MCF 10A (cell line): ENCODE measurements around the gene CELSR1. TPM values are rescaled to one million over a fixed set of nuclear protein-coding genes. Genes with fewer than 3 reads are reported as not detected.

Source experiments
- BruUV-seq: library from RNA; stranded (reverse); fragments of 400-500 nt; replicated peaks from 2 replicates; lab custom pipeline; 2021; lab: Mats Ljungman, UMichigan
- CTCF ChIA-PET: fragments of 300-600 bp; sonication (Branson Sonifier 250); formaldehyde crosslinking; extraction: SDS; loops from one replicate; lab custom pipeline; 2021; ENCODE audit warnings: antibody characterized with exemption, inconsistent platforms; lab: Yijun Ruan, JAX
- POLR2A ChIA-PET: fragments of 300-600, 350-650 bp; sonication (Branson Sonifier 250); formaldehyde crosslinking; extraction: SDS; loops from one replicate; lab custom pipeline; 2020; ENCODE audit warnings: antibody characterized with exemption, inconsistent platforms; lab: Yijun Ruan, JAX
- DNase-seq: peaks from one replicate; pipeline ENCODE4 v3.0.0-alpha.2; 2018; ENCODE audit not compliant: unreplicated experiment
- H3K27ac Mint-ChIP-seq: one replicate; pipeline ENCODE4 v1.8.0; 2022; ENCODE audit warnings: mild to moderate bottlenecking, low read depth, mixed read lengths; ENCODE audit not compliant: unreplicated experiment
- H3K27me3 Mint-ChIP-seq: one replicate; pipeline ENCODE4 v1.8.0; 2022; ENCODE audit warnings: mixed read lengths; ENCODE audit not compliant: insufficient read depth, unreplicated experiment
- H3K36me3 Mint-ChIP-seq: one replicate; pipeline ENCODE4 v1.8.0; 2022; ENCODE audit warnings: mild to moderate bottlenecking, moderate library complexity, mixed read lengths; ENCODE audit not compliant: insufficient read depth, unreplicated experiment
- H3K4me1 Mint-ChIP-seq: one replicate; pipeline ENCODE4 v1.8.0; 2022; ENCODE audit warnings: mixed read lengths; ENCODE audit not compliant: insufficient read depth, unreplicated experiment
- H3K4me3 Mint-ChIP-seq: one replicate; pipeline ENCODE4 v1.8.0; 2022; ENCODE audit warnings: mild to moderate bottlenecking, moderate library complexity, mixed read lengths; ENCODE audit not compliant: unreplicated experiment
- H3K9me3 Mint-ChIP-seq: one replicate; pipeline ENCODE4 v1.8.0; 2022; ENCODE audit warnings: mixed read lengths; ENCODE audit not compliant: unreplicated experiment
- CTCF ChIP-seq: fragments of 200-600 bp; IDR thresholded peaks from one replicate; pipeline ENCODE4 v1.8.0; 2022; ENCODE audit warnings: antibody characterized with exemption, mild to moderate bottlenecking; ENCODE audit not compliant: unreplicated experiment
- intact Hi-C: fragments of 100-400 bp; cut with micrococcal nuclease; formaldehyde crosslinking; loops from 2 replicates; pipeline ENCODE4 v1.14.1; 2022
- total RNA-seq: library from RNA; stranded (reverse); gene quantifications from 2 replicates; pipeline ENCODE4 v1.2.3, GENCODE V29; 2022

The CELSR1 gene
- total RNA-seq, 1 experiment from 2014 or later = 49.1 TPM

GRCh38 chr22:46575911-46576555 lies 38.6 kb upstream of the CELSR1 start:
- H3K4me1 Mint-ChIP-seq = peaks cover 34% of the 10 kb centered on the region

GRCh38 chr22:46574993-46575910 lies 37.8 kb upstream of the CELSR1 start:
- POLR2A ChIA-PET = interaction anchor here (1.0 kb wide), 1 partner anchor 12 kb away, joined by 4 read pairs; no protein-coding TSS in a partner anchor
- H3K36me3 Mint-ChIP-seq = no peaks in the 10 kb centered on the region
- H3K4me3 Mint-ChIP-seq = peak overlapping the region; percentile 67
- H3K9me3 Mint-ChIP-seq = peaks cover 10% of the 10 kb centered on the region
- TF ChIP-seq CTCF = no peak
- intact Hi-C loops = no loop called here
- BruUV-seq = no TSS peak
- peak; percentile 16 for DNase-seq
- peaks cover 34% of the 10 kb centered on the region for H3K4me1 Mint-ChIP-seq
- peak overlapping the region; percentile 21 for H3K27ac Mint-ChIP-seq
- H3K27me3 Mint-ChIP-seq = no peaks in the 10 kb centered on the region
- CTCF ChIA-PET = interaction anchor here (0.6 to 2.2 kb wide), 8 partner anchors 12 to 387 kb away, joined by 3 to 20 read pairs (median 4); no protein-coding TSS in a partner anchor

More at GRCh38 chr22:46575911-46576555, 38.6 kb upstream of the CELSR1 start:
- Mint-ChIP-seq H3K27me3 (no peaks in the 10 kb centered on the region), H3K9me3 (peaks cover 10% of the 10 kb centered on the region), H3K36me3 (no peaks in the 10 kb centered on the region), H3K4me3 (peak overlapping the region; percentile 67), H3K27ac (peak overlapping the region; percentile 21)
- peak; percentile 26 for DNase-seq
- BruUV-seq = no TSS peak
- intact Hi-C loops = no loop called here
- POLR2A ChIA-PET = no interaction called here
- CTCF ChIA-PET = interaction anchor here (0.6 to 2.2 kb wide), 6 partner anchors 13 to 386 kb away, joined by 3 to 20 read pairs (median 4); no protein-coding TSS in a partner anchor
- no peak for TF ChIP-seq CTCF

GRCh38 chr22:46574438-46574992 lies 37.1 kb upstream of the CELSR1 start:
- no peaks in the 10 kb centered on the region for H3K36me3 Mint-ChIP-seq
- peak overlapping the region; percentile 21 for H3K27ac Mint-ChIP-seq
- no TSS peak for BruUV-seq
- peaks cover 10% of the 10 kb centered on the region for H3K9me3 Mint-ChIP-seq
- DNase-seq = no peak
- peaks cover 34% of the 10 kb centered on the region for H3K4me1 Mint-ChIP-seq
- POLR2A ChIA-PET = interaction anchor here (1.0 kb wide), 1 partner anchor 11 kb away, joined by 4 read pairs; no protein-coding TSS in a partner anchor
- TF ChIP-seq CTCF = no peak
- H3K4me3 Mint-ChIP-seq = peak overlapping the region; percentile 67
- CTCF ChIA-PET = interaction anchor here (1.0 to 2.2 kb wide), 2 partner anchors 11 to 60 kb away, joined by 4 to 20 read pairs; no protein-coding TSS in a partner anchor
- intact Hi-C loops = no loop called here
- no peaks in the 10 kb centered on the region for H3K27me3 Mint-ChIP-seq
